DLD1 (cell line): ENCODE data around the gene ACTN3.
"Not testable (repeated sequence)": the region's sequence is repeated elsewhere in the genome, so short reads cannot be mapped to it uniquely, and the experiment has no call there.

Experiments used
- in situ Hi-C: cut with HindIII; loops from 2 replicates; pipeline ENCODE4 v1.10.0; 2017; ENCODE audit warnings: low sequenced_read_pairs

Gene ACTN3

DNA sequence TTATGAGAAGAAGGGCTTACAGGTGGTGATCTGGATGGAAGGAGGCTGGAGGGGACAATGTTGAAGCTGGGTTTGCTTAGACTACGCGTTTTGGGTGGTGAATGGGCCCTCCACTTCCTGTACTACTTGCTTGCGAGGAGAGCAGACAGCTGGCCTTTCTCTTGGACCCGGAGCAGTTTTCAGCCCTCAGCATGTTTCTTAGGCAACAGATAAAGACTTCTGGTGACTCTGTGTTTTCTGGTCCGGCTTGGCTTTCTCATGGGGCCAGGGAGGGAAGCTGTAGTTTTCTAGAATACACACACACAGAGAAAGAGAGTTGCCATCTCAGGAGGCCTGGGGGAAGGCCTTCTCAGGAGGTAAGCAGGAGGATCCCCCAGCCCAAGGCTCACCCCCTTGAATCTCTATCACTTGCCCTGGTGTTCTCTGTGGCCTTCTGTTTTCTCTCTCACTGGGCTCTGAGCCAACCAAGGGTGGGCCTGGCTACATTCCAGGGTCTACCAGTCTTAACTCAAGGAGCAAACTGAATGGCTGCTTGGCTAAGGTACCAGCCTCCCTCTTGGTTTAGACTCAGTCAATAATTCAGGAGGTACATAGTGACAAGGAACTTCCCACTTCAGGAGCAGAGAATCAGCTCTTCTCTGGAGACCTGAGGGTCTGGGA is 48.7 kb downstream of the ACTN3 start:
- in situ Hi-C loops: no loop called here

- in situ Hi-C loops: no loop called here
Measured at GRCh38 chr11:66598993-66599392, 52.3 kb downstream of the ACTN3 start.

DNA sequence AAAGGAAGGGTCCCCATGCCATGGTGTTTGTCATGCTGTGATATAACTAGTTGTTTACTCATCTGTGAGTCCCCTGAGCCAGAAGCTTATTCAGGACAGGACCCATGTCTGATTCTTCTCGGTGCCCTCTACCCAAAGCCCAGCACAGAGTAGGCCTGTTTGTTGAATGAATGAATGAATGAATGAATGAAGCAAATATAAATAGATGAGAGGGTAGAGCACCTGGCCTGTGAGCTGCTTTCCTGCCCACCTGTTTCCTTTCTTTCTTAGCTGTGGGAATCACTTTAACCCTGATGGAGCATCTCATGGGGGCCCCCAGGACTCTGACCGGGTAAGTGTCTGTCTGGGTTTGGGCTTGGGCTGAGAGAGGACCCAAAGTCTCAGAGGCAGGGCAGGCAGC is 53.5 kb downstream of the ACTN3 start:
- in situ Hi-C loops: no loop called here

GRCh38 chr11:66600631-66601233 is 54.0 kb downstream of the ACTN3 start:
- in situ Hi-C loops: no loop called here

DNA sequence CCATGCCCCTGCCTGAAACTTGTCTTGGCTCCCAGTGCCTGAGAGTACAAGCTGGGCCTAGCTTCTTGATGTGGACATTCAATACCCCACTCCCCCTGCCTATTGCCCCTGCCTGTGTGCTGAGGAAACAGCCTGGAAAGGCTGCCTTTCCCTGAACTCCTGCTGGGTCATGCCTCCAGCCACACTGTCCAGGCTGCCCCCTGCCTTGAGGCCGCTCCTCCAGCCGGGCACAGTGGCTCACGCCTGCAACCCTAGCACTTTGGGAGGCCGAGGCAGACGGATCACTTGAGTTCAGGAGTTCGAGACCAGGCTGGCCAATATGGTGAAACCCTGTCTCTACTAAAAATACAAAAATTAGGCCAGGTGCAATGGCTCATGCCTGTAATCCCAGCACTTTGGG is 56.4 kb downstream of the ACTN3 start:
- in situ Hi-C loops: no loop called here

- in situ Hi-C loops: no loop called here
Measured at GRCh38 chr11:66604155-66604554, 57.5 kb downstream of the ACTN3 start.

DNA sequence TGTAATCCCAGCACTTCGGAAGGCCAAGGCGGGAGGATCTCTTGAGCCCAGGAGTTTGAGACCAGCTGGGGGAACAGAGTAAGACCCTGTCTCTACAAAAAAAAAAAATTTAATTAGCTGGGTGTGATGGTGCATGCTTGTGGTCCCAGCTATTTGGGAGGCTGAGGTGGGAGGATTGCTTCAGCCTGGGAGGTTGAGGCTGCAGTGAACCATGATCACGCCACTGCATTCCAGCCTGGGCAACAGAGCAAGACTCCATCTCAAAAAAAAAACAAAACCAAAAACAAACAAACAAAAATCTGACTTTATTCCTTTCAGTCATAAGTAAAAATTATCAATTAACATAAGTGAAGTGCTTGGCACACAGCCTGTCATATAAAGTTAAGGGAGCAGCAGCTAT is 59.9 kb downstream of the ACTN3 start:
- in situ Hi-C loops: not testable (repeated sequence)

DNA sequence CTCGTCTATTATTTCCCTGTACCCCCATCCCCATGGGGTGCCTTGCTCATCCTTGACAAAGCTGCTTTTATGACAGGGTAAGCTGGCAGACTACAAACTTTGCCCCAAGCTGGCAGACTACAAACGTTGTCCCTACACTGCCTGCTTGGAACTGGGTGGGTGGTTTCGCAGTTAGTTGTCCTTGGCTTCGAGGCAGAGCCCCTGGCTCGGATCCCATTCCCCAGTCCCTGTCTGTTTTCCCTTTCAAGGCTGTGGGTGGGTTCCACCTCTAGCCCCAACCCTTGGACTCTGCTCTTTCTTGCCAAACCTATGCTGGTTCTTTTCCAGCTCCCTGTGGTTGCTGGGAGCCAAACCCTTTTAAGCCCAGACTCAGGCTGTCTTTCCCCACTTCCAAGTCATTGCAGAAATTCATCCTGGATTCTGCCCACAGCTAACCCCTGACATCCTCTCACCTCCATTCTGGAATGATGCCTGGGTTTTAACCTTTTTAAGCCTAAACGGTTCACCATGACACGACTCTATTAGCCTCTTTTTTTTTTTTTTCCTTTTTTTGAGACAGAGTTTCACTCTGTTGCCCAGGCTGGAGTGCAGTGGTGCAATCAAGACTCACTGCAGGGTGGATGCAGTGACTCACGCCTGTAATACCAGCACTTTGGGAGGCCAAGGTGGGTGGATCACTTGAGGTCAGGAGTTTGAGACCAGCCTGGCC is 60.6 kb downstream of the ACTN3 start:
- in situ Hi-C loops: no loop called here

GRCh38 chr11:66609721-66610617 is 63.3 kb downstream of the ACTN3 start:
- in situ Hi-C loops: no loop called here

- in situ Hi-C loops: no loop called here
Measured at GRCh38 chr11:66612458-66612857, 65.8 kb downstream of the ACTN3 start.
